HepG2 (cell line): ENCODE data around the gene CCDC57. TPM values are rescaled to one million over a fixed set of nuclear protein-coding genes. Genes with fewer than 3 reads are reported as not detected.

Experiments used
- ATF4 ChIP-seq, 2 experiments: fragments of 450-650 bp in 1 of 2; sonication (generic) in 1 of 2; formaldehyde crosslinking; IDR thresholded peaks; 2 replicates each; pipeline versions ENCODE4 v1.5.0 to v1.8.0; 2020 to 2022; ENCODE audit warnings: mild to moderate bottlenecking in 1 of 2, missing genetic modification reagents in 1 of 2
- GABPB1 ChIP-seq: IDR thresholded peaks from 2 replicates; pipeline ENCODE4 v1.6.1; 2016; ENCODE audit warnings: mild to moderate bottlenecking, missing genetic modification reagents, moderate library complexity, missing compliant biosample characterization
- KDM6A ChIP-seq: IDR thresholded peaks from 2 replicates; pipeline ENCODE4 v1.6.1; 2016; ENCODE audit warnings: low read depth
- RBM39 ChIP-seq: fragments of 200-400 bp; formaldehyde crosslinking; IDR thresholded peaks from one replicate; pipeline ENCODE4 v1.6.1; 2018; ENCODE audit warnings: antibody characterized with exemption, mild to moderate bottlenecking, low read depth, low read length; ENCODE audit not compliant: poor library complexity, severe bottlenecking
- SMC3 ChIP-seq: IDR thresholded peaks from 2 replicates; pipeline ENCODE4 v1.6.1; 2011; ENCODE audit warnings: low read length, improper control_type of control experiment
- SOX13 ChIP-seq, 3 experiments: fragments of 450-650 bp in 1 of 3; sonication (generic) in 1 of 3; formaldehyde crosslinking in 1 of 3; IDR thresholded peaks in 2 of 3; conservative IDR thresholded peaks in 1 of 3; 2 replicates each; pipeline versions ENCODE4 v1.5.0 to v1.6.1; 2016 to 2020; ENCODE audit warnings: antibody characterized with exemption in 1 of 3, mild to moderate bottlenecking in 1 of 3, missing compliant biosample characterization in 1 of 3, missing genetic modification reagents in 1 of 3, moderate library complexity in 1 of 3
- SRSF9 ChIP-seq: fragments of 200-400 bp; formaldehyde crosslinking; IDR thresholded peaks from 2 replicates; pipeline ENCODE4 v1.6.1; 2018; ENCODE audit warnings: borderline replicate concordance, mild to moderate bottlenecking, low read depth, low read length; ENCODE audit not compliant: insufficient read depth, poor library complexity, severe bottlenecking
- TEAD2 ChIP-seq: sonication (generic); formaldehyde crosslinking; IDR thresholded peaks from 2 replicates; pipeline ENCODE4 v1.9.0; 2021; ENCODE audit warnings: missing genetic modification reagents
- ZFP1 ChIP-seq: IDR thresholded peaks from 2 replicates; pipeline ENCODE4 v1.6.1; 2016
- ZNF564 ChIP-seq: sonication (generic); formaldehyde crosslinking; IDR thresholded peaks from 2 replicates; pipeline ENCODE4 v1.8.1; 2023; ENCODE audit warnings: mild to moderate bottlenecking, missing genetic modification reagents
- ZNF616 ChIP-seq: sonication (generic); formaldehyde crosslinking; IDR thresholded peaks from 2 replicates; pipeline ENCODE4 v1.5.0; 2020; ENCODE audit warnings: low read depth, mild to moderate bottlenecking, missing genetic modification reagents
- polyA plus RNA-seq, 8 experiments: library from polyadenylated mRNA; depleted of rRNA in 3 of 8; stranded (reverse) in 7 of 8; unstranded in 1 of 8; fragments of >200 nt; fragmentation: Illumina TruSeq in 4 of 8; extraction: Trizol in 4 of 8; gene quantifications; 2 replicates each; pipeline versions ENCODE4 v1.2.1 to v1.2.3, GENCODE V29; 2011 to 2016; ENCODE audit warnings: low read depth in 4 of 8, missing spikeins in 1 of 8, mixed read lengths in 1 of 8; ENCODE audit not compliant: insufficient read depth in 1 of 8
- total RNA-seq, 5 experiments: library from RNA; depleted of rRNA; stranded (reverse); fragments of >200 nt; fragmentation: Illumina TruSeq; extraction: Trizol; gene quantifications; 2 replicates each; pipeline ENCODE4 v1.2.3, GENCODE V29; 2016; ENCODE audit warnings: low read depth in 1 of 5
- TF ChIP-seq, protein P1 (sequence below): IDR thresholded peaks from 2 replicates; pipeline ENCODE4 v1.4.0; 2020; ENCODE audit warnings: mild to moderate bottlenecking, missing genetic modification reagents
- TF ChIP-seq, protein P2 (sequence below): sonication (generic); formaldehyde crosslinking; IDR thresholded peaks from 2 replicates; pipeline ENCODE4 v1.4.0; 2020; ENCODE audit warnings: missing genetic modification reagents, borderline replicate concordance
- TF ChIP-seq, protein P3 (sequence below): IDR thresholded peaks from 2 replicates; pipeline ENCODE4 v1.6.1; 2012; ENCODE audit warnings: low read depth, low read length, improper control_type of control experiment
- TF ChIP-seq, protein P4 (sequence below): sonication (generic); formaldehyde crosslinking; IDR thresholded peaks from 2 replicates; pipeline ENCODE4 v1.4.0; 2020; ENCODE audit warnings: missing genetic modification reagents

The CCDC57 gene
- total and polyA plus RNA-seq, 2 of the 13 experiments (the other 11 are each of a cell fraction or from before 2014, with no cell fraction given) = 59.3 to 59.9 TPM

- no peak for TF ChIP-seq ATF4 (CRISPR knock-in tag; IDR thresholded peaks at IDR 0.05)
- TF ChIP-seq, protein P1, sequence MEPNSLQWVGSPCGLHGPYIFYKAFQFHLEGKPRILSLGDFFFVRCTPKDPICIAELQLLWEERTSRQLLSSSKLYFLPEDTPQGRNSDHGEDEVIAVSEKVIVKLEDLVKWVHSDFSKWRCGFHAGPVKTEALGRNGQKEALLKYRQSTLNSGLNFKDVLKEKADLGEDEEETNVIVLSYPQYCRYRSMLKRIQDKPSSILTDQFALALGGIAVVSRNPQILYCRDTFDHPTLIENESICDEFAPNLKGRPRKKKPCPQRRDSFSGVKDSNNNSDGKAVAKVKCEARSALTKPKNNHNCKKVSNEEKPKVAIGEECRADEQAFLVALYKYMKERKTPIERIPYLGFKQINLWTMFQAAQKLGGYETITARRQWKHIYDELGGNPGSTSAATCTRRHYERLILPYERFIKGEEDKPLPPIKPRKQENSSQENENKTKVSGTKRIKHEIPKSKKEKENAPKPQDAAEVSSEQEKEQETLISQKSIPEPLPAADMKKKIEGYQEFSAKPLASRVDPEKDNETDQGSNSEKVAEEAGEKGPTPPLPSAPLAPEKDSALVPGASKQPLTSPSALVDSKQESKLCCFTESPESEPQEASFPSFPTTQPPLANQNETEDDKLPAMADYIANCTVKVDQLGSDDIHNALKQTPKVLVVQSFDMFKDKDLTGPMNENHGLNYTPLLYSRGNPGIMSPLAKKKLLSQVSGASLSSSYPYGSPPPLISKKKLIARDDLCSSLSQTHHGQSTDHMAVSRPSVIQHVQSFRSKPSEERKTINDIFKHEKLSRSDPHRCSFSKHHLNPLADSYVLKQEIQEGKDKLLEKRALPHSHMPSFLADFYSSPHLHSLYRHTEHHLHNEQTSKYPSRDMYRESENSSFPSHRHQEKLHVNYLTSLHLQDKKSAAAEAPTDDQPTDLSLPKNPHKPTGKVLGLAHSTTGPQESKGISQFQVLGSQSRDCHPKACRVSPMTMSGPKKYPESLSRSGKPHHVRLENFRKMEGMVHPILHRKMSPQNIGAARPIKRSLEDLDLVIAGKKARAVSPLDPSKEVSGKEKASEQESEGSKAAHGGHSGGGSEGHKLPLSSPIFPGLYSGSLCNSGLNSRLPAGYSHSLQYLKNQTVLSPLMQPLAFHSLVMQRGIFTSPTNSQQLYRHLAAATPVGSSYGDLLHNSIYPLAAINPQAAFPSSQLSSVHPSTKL (CRISPR knock-in tag) = no peak; the same call in 1 of the 2 replicates
- peak; percentile 69 for TF ChIP-seq RBM39
- peak; percentile 19; the same call in 1 of the 2 replicates for TF ChIP-seq KDM6A (CRISPR knock-in tag)
- TF ChIP-seq ZNF564 (CRISPR knock-in tag) = 0 out of 2 replicates have a peak, but pooled peaks have one; percentile 36
- TF ChIP-seq, protein P2, sequence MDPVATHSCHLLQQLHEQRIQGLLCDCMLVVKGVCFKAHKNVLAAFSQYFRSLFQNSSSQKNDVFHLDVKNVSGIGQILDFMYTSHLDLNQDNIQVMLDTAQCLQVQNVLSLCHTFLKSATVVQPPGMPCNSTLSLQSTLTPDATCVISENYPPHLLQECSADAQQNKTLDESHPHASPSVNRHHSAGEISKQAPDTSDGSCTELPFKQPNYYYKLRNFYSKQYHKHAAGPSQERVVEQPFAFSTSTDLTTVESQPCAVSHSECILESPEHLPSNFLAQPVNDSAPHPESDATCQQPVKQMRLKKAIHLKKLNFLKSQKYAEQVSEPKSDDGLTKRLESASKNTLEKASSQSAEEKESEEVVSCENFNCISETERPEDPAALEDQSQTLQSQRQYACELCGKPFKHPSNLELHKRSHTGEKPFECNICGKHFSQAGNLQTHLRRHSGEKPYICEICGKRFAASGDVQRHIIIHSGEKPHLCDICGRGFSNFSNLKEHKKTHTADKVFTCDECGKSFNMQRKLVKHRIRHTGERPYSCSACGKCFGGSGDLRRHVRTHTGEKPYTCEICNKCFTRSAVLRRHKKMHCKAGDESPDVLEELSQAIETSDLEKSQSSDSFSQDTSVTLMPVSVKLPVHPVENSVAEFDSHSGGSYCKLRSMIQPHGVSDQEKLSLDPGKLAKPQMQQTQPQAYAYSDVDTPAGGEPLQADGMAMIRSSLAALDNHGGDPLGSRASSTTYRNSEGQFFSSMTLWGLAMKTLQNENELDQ (CRISPR knock-in tag) = no peak
- no peak; the same call in 1 of the 2 replicates for TF ChIP-seq SOX13 (IDR thresholded peaks at IDR 0.05)
- TF ChIP-seq SOX13 (CRISPR knock-in tag; conservative IDR thresholded peaks at IDR 0.05 in 1 of 2, IDR thresholded peaks at IDR 0.05 in 1 of 2) = peak in 1 of 2 experiments; percentile 49; a peak in 1 of 4 replicates
- TF ChIP-seq SMC3 = no peak
- no peak for TF ChIP-seq ZFP1 (CRISPR knock-in tag)
- peak; percentile 93 for TF ChIP-seq GABPB1 (CRISPR knock-in tag)
- TF ChIP-seq, protein P3, sequence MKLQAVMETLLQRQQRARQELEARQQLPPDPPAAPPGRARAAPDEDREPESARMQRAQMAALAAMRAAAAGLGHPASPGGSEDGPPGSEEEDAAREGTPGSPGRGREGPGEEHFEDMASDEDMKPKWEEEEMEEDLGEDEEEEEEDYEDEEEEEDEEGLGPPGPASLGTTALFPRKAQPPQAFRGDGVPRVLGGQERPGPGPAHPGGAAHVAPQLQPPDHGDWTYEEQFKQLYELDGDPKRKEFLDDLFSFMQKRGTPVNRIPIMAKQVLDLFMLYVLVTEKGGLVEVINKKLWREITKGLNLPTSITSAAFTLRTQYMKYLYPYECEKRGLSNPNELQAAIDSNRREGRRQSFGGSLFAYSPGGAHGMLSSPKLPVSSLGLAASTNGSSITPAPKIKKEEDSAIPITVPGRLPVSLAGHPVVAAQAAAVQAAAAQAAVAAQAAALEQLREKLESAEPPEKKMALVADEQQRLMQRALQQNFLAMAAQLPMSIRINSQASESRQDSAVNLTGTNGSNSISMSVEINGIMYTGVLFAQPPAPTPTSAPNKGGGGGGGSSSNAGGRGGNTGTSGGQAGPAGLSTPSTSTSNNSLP = no peak
- TF ChIP-seq, protein P4, sequence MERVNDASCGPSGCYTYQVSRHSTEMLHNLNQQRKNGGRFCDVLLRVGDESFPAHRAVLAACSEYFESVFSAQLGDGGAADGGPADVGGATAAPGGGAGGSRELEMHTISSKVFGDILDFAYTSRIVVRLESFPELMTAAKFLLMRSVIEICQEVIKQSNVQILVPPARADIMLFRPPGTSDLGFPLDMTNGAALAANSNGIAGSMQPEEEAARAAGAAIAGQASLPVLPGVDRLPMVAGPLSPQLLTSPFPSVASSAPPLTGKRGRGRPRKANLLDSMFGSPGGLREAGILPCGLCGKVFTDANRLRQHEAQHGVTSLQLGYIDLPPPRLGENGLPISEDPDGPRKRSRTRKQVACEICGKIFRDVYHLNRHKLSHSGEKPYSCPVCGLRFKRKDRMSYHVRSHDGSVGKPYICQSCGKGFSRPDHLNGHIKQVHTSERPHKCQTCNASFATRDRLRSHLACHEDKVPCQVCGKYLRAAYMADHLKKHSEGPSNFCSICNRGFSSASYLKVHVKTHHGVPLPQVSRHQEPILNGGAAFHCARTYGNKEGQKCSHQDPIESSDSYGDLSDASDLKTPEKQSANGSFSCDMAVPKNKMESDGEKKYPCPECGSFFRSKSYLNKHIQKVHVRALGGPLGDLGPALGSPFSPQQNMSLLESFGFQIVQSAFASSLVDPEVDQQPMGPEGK (CRISPR knock-in tag) = peak; percentile 87
- TF ChIP-seq ZNF616 = no peak; the same call in 1 of the 2 replicates
- no peak for TF ChIP-seq TEAD2 (CRISPR knock-in tag)
- no peak for TF ChIP-seq SRSF9
These were observed at the start of gene CCDC57 (continued) for GRCh38 chr17:82212331-82213250.
